DND-41 (cell line): ENCODE measurements around the gene TCF4.

Source experiments
- ATAC-seq: fragments of 200-7000 bp; cut with Tn5 transposase; 3 replicates; pipeline ENCODE4 v1.9.1; 2021; ENCODE audit warnings: low read depth; ENCODE audit not compliant: insufficient read depth
- DNase-seq: peaks from one replicate; pipeline ENCODE4 v3.0.0-alpha.2; 2020
- H2AFZ ChIP-seq: 2 replicates; pipeline ENCODE4 v1.6.0; 2012; ENCODE audit warnings: low read depth, low read length
- H3K27ac ChIP-seq: 2 replicates; pipeline ENCODE4 v1.5.1; 2012; ENCODE audit warnings: low read length, inconsistent platforms
- H3K27me3 ChIP-seq: fragments of 200-600 bp; sonication (generic); 2 replicates; pipeline ENCODE4 v1.6.0; 2012; ENCODE audit warnings: low read length, mild to moderate bottlenecking, inconsistent platforms; ENCODE audit not compliant: insufficient read depth, poor library complexity
- H3K36me3 ChIP-seq: 2 replicates; pipeline ENCODE4 v1.5.1; 2012; ENCODE audit warnings: low read length, inconsistent platforms; ENCODE audit not compliant: insufficient read depth
- H3K4me1 ChIP-seq: 2 replicates; pipeline ENCODE4 v1.5.1; 2012; ENCODE audit warnings: mild to moderate bottlenecking, low read length; ENCODE audit not compliant: insufficient read depth
- H3K4me2 ChIP-seq: 2 replicates; pipeline ENCODE4 v1.6.0; 2012; ENCODE audit warnings: mild to moderate bottlenecking, moderate library complexity, low read length, inconsistent platforms; ENCODE audit not compliant: insufficient read depth
- H3K4me3 ChIP-seq, 2 experiments: fragments of 200-600 bp in 1 of 2; shearing (Covaris generic) in 1 of 2; 2 replicates each; pipeline ENCODE4 v1.5.1; 2012 to 2016; ENCODE audit warnings: inconsistent platforms in 2 of 2, low read length in 2 of 2, mild to moderate bottlenecking in 2 of 2, low read depth in 1 of 2, moderate library complexity in 1 of 2
- H3K79me2 ChIP-seq: 2 replicates; pipeline ENCODE4 v1.6.0; 2012; ENCODE audit warnings: low read length, inconsistent platforms; ENCODE audit not compliant: insufficient read depth
- H3K9ac ChIP-seq: 2 replicates; pipeline ENCODE4 v1.6.0; 2012; ENCODE audit warnings: low read depth, mild to moderate bottlenecking, inconsistent platforms, low read length, moderate library complexity
- H3K9me3 ChIP-seq: 2 replicates; pipeline ENCODE4 v1.5.1; 2012; ENCODE audit warnings: low read length, moderate library complexity, mild to moderate bottlenecking, inconsistent platforms; ENCODE audit not compliant: insufficient read depth, severe bottlenecking
- H4K20me1 ChIP-seq: 2 replicates; pipeline ENCODE4 v1.6.0; 2012; ENCODE audit warnings: low read length; ENCODE audit not compliant: insufficient read depth
- EZH2 ChIP-seq: IDR thresholded peaks from 3 replicates; pipeline ENCODE4 v1.6.1; 2012; ENCODE audit warnings: borderline replicate concordance, low read depth, mild to moderate bottlenecking, moderate library complexity, low read length, inconsistent platforms; ENCODE audit not compliant: severe bottlenecking
- TF ChIP-seq, protein P1 (sequence below): IDR thresholded peaks from 2 replicates; pipeline ENCODE4 v1.5.1; 2012; ENCODE audit warnings: borderline replicate concordance, low read length, moderate library complexity, mild to moderate bottlenecking; ENCODE audit not compliant: poor library complexity, severe bottlenecking; ENCODE audit errors: extremely low read depth

Gene TCF4

GRCh38 chr18:55576001-55576400, 12.0 kb downstream of the TCF4 start:
- TF ChIP-seq, protein P1, sequence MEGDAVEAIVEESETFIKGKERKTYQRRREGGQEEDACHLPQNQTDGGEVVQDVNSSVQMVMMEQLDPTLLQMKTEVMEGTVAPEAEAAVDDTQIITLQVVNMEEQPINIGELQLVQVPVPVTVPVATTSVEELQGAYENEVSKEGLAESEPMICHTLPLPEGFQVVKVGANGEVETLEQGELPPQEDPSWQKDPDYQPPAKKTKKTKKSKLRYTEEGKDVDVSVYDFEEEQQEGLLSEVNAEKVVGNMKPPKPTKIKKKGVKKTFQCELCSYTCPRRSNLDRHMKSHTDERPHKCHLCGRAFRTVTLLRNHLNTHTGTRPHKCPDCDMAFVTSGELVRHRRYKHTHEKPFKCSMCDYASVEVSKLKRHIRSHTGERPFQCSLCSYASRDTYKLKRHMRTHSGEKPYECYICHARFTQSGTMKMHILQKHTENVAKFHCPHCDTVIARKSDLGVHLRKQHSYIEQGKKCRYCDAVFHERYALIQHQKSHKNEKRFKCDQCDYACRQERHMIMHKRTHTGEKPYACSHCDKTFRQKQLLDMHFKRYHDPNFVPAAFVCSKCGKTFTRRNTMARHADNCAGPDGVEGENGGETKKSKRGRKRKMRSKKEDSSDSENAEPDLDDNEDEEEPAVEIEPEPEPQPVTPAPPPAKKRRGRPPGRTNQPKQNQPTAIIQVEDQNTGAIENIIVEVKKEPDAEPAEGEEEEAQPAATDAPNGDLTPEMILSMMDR = no peak
- no peak for TF ChIP-seq EZH2
- no peak overlapping the region for H2AFZ ChIP-seq
- H3K79me2 ChIP-seq = no peaks in the 10 kb centered on the region
- H3K4me3 ChIP-seq = no peak overlapping the region
- no peak overlapping the region for H3K27ac ChIP-seq
- no peaks in the 10 kb centered on the region for H3K9me3 ChIP-seq
- no peaks in the 10 kb centered on the region for H3K27me3 ChIP-seq
- ATAC-seq (no peak), DNase-seq (no peak)
- H3K4me2 ChIP-seq = no peak overlapping the region
- no peaks in the 10 kb centered on the region for H3K4me1 ChIP-seq
- no peak overlapping the region for H3K9ac ChIP-seq
- H3K36me3 ChIP-seq = no peaks in the 10 kb centered on the region
- H4K20me1 ChIP-seq = no peaks in the 10 kb centered on the region

GRCh38 chr18:55575066-55575465, 12.9 kb downstream of the TCF4 start:
- Histone ChIP-seq H3K27ac (no peak overlapping the region), H3K36me3 (no peaks in the 10 kb centered on the region), H2AFZ (no peak overlapping the region), H3K79me2 (no peaks in the 10 kb centered on the region), H3K9me3 (no peaks in the 10 kb centered on the region), H3K4me2 (no peak overlapping the region), H3K27me3 (no peaks in the 10 kb centered on the region), H3K9ac (no peak overlapping the region), H3K4me1 (no peaks in the 10 kb centered on the region), H3K4me3 (no peak overlapping the region), H4K20me1 (no peaks in the 10 kb centered on the region)
- ATAC-seq = no peak
- DNase-seq = no peak
- no peak for TF ChIP-seq EZH2
- TF ChIP-seq, protein P1 = no peak

DNA sequence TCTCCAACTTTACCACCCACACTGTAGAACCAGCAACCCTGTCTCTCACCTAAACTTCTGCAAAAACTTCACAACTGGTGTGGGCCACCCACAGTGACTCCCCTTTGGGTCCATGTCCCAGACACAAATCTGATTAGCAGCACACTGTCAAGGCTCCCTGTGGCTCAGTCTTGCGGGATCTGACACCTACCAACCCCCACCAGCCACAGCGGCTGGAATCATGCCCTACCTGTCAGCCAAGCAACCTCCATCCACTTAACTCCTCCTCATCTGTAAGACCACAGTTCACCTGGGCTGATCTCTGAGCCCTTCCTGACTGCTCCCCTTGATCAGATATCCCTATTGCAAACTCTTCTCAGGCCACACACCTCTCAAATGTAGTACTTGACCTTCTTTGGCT, 14.6 kb downstream of the TCF4 start:
- H3K79me2 ChIP-seq = peaks cover 2% of the 10 kb centered on the region; the same call in 1 of the 2 replicates
- DNase-seq = no peak
- H3K9ac ChIP-seq = no peak overlapping the region
- no peaks in the 10 kb centered on the region for H3K27me3 ChIP-seq
- no peak for ATAC-seq
- H3K27ac ChIP-seq = no peak overlapping the region
- H4K20me1 ChIP-seq = no peaks in the 10 kb centered on the region
- no peak overlapping the region for H3K4me3 ChIP-seq
- H3K36me3 ChIP-seq = no peaks in the 10 kb centered on the region
- no peak overlapping the region for H3K4me2 ChIP-seq
- H3K4me1 ChIP-seq = no peaks in the 10 kb centered on the region
- no peak overlapping the region for H2AFZ ChIP-seq
- H3K9me3 ChIP-seq = no peaks in the 10 kb centered on the region
- TF ChIP-seq, protein P1 = no peak
- TF ChIP-seq EZH2 = no peak

DNA sequence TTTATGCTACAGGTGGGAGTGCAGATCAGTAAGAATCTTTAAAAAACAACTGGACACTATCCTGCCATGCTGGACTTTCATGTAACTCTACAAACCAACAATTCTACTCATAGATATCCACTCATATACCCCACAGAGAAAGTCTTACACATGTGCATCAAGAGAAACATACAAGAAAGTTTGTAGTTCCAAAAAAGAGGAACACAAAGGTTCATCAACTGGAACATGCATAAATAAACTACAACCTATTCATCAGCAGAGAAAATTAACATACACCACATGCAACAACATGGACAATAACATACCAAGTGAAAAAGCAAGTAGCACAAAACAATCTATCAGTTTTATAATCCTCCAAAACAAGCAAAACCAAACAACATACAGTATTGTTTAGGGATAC, 17.0 kb downstream of the TCF4 start:
- H3K4me1 ChIP-seq = no peaks in the 10 kb centered on the region
- no peak overlapping the region for H3K27ac ChIP-seq
- no peaks in the 10 kb centered on the region for H3K27me3 ChIP-seq
- H3K36me3 ChIP-seq = no peaks in the 10 kb centered on the region
- no peak overlapping the region for H3K4me3 ChIP-seq
- ATAC-seq (no peak), DNase-seq (no peak)
- H4K20me1 ChIP-seq = no peaks in the 10 kb centered on the region
- no peak overlapping the region for H3K4me2 ChIP-seq
- no peak overlapping the region for H3K9ac ChIP-seq
- no peak for TF ChIP-seq EZH2
- TF ChIP-seq, protein P1 = no peak
- no peaks in the 10 kb centered on the region for H3K9me3 ChIP-seq
- no peak overlapping the region for H2AFZ ChIP-seq
- peaks cover 2% of the 10 kb centered on the region; the same call in 1 of the 2 replicates for H3K79me2 ChIP-seq
